Esophagus squamous epithelium (tissue), 4 donors: ENCODE data around the gene NHSL2.

Experiments used
- POLR2A ChIP-seq, 4 donors: fragments of 450-650 bp; IDR thresholded peaks; one replicate each; pipeline ENCODE4 v1.6.1; 2017; ENCODE audit warnings: antibody characterized with exemption in 4 of 4, mild to moderate bottlenecking in 4 of 4, moderate library complexity in 3 of 4
- TF ChIP-seq, protein P1 (sequence below), 6 experiments: fragments of 450-650 bp in 4 of 6; fragments of 200-600 bp in 2 of 6; sonication (generic) in 2 of 6; IDR thresholded peaks; one replicate each; pipeline ENCODE4 v1.5.1; 2016 to 2019; ENCODE audit warnings: antibody characterized with exemption in 6 of 6, mild to moderate bottlenecking in 4 of 6, moderate library complexity in 4 of 6

DNA sequence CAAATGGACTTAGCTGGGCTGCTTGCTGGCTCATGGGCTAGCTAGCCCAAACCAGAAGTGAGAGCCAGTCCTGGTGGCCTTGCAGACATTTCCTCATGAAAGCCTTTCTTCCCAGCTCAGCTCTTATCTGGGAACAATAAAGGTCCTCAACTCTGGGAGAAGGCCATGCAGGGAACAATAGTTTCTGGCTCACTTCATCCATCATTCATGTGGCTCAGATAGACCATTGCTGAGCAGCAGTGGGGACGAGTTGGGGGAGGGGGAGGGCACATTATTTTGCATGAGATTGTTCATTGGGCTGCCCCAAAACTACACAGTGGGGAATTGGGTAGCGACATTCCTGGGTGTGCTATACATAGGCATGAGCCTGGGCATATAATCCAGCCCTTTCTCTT is 47.6 kb downstream of the NHSL2 start:
- TF ChIP-seq, protein P1, sequence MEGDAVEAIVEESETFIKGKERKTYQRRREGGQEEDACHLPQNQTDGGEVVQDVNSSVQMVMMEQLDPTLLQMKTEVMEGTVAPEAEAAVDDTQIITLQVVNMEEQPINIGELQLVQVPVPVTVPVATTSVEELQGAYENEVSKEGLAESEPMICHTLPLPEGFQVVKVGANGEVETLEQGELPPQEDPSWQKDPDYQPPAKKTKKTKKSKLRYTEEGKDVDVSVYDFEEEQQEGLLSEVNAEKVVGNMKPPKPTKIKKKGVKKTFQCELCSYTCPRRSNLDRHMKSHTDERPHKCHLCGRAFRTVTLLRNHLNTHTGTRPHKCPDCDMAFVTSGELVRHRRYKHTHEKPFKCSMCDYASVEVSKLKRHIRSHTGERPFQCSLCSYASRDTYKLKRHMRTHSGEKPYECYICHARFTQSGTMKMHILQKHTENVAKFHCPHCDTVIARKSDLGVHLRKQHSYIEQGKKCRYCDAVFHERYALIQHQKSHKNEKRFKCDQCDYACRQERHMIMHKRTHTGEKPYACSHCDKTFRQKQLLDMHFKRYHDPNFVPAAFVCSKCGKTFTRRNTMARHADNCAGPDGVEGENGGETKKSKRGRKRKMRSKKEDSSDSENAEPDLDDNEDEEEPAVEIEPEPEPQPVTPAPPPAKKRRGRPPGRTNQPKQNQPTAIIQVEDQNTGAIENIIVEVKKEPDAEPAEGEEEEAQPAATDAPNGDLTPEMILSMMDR (IDR thresholded peaks at IDR 0.05): no peak
- TF ChIP-seq POLR2A (IDR thresholded peaks at IDR 0.05): no peak
